ENCODE results near the gene PLXNB3. TPM values are rescaled to one million over a fixed set of nuclear protein-coding genes. Genes with fewer than 3 reads are reported as not detected.

The PLXNB3 gene
- total and polyA plus RNA-seq, 2 experiments from 2014 or later: 0.70 to 4.1 TPM

- TF ChIP-seq ZNF331 (CRISPR knock-in tag; IDR thresholded peaks at IDR 0.05; ENCODE audit: low read depth) (no peak), CTCF (conservative IDR thresholded peaks at IDR 0.05; ENCODE audit: low read depth in 2 of 2) (no peak), NANOG (IDR thresholded peaks at IDR 0.05; ENCODE audit: borderline replicate concordance) (no peak), STAT1 (IDR thresholded peaks at IDR 0.05; ENCODE audit: unreplicated experiment) (no peak), ZNF114 (CRISPR knock-in tag; IDR thresholded peaks at IDR 0.05) (no peak), CREB1 (CRISPR knock-in tag; IDR thresholded peaks at IDR 0.05; ENCODE audit: low read depth) (no peak), EZH2 (IDR thresholded peaks at IDR 0.05; ENCODE audit: low read depth, unreplicated experiment) (no peak), ZNF462 (CRISPR knock-in tag; IDR thresholded peaks at IDR 0.05) (no peak), REST (IDR thresholded peaks at IDR 0.05; ENCODE audit: unreplicated experiment) (no peak), JUNB (IDR thresholded peaks at IDR 0.05; ENCODE audit: unreplicated experiment) (no peak), ETS1 (IDR thresholded peaks at IDR 0.05) (no peak), EZH2phosphoT487 (IDR thresholded peaks at IDR 0.05; ENCODE audit: unreplicated experiment) (no peak), POLR2AphosphoS5 (IDR thresholded peaks at IDR 0.05; ENCODE audit: low read depth) (no peak)
- H3K4me1 ChIP-seq (ENCODE audit: insufficient read depth): no peaks in the 10 kb centered on the region
- Mint-ChIP-seq H3K27me3 (ENCODE audit: insufficient read depth, low read depth, poor library complexity) (peaks cover 7% of the 10 kb centered on the region), H3K4me3 (no peak overlapping the region), H3K9me3 (no peaks in the 10 kb centered on the region), H3K27ac (no peak overlapping the region), H3K36me3 (ENCODE audit: low read depth) (peaks cover 3% of the 10 kb centered on the region; the same call in 1 of the 3 replicates), H3K4me1 (peaks cover 7% of the 10 kb centered on the region; the same call in 2 of the 3 replicates)
- H3K27ac ChIP-seq (ENCODE audit: low read depth): no peak overlapping the region
- H4K20me1 ChIP-seq (replicated peaks; ENCODE audit: insufficient read depth): no peaks in the 10 kb centered on the region
- no peaks in the 10 kb centered on the region for H3F3A ChIP-seq (replicated peaks; ENCODE audit: low read depth)
- DNase-seq (ENCODE audit: low spot score): no peak
- H3K4me3 ChIP-seq: no peak overlapping the region
- no peak overlapping the region for H2AFZ ChIP-seq
- H3K9me2 ChIP-seq (ENCODE audit: insufficient read depth): no peaks in the 10 kb centered on the region
- no peaks in the 10 kb centered on the region for H3K79me2 ChIP-seq (replicated peaks; ENCODE audit: insufficient read depth)
- ATAC-seq: no peak
- H3K27me3 ChIP-seq (ENCODE audit: insufficient read depth): no peaks in the 10 kb centered on the region
- no peak overlapping the region for H3K4me2 ChIP-seq
- no peaks in the 10 kb centered on the region for H3K36me3 ChIP-seq (ENCODE audit: insufficient read depth)
These were observed 19.4 kb downstream of the PLXNB3 start for GRCh38 chrX:153783378-153784013.

Measured in GM23338 (cell line).